Keratinocyte (primary cell): Measurements from ENCODE around the gene CTSS. TPM values are rescaled to one million over a fixed set of nuclear protein-coding genes. Genes with fewer than 3 reads are reported as not detected.

Experiments used
- DNase-seq: peaks from one replicate; pipeline ENCODE4 v3.0.0-alpha.2; 2011; ENCODE audit warnings: low read depth, missing footprints, low spot score
- FAIRE-seq: peaks from 2 replicates; lab custom pipeline; 2011; peaks lifted over from hg19 to GRCh38; lab: Jason Lieb, UNC
- H2AFZ ChIP-seq: 2 replicates; pipeline ENCODE4 v1.6.0; 2012; ENCODE audit warnings: low read length, control low read depth, inconsistent platforms; ENCODE audit not compliant: control insufficient read depth
- H3K27ac ChIP-seq: 2 replicates; pipeline ENCODE4 v1.5.1; 2011; ENCODE audit warnings: low read length; ENCODE audit not compliant: control insufficient read depth, insufficient read depth
- H3K27me3 ChIP-seq: 3 replicates; pipeline ENCODE4 v1.6.0; 2011; ENCODE audit warnings: low read length; ENCODE audit not compliant: control insufficient read depth, insufficient read depth; ENCODE audit errors: extremely low read depth
- H3K36me3 ChIP-seq, 2 experiments: 2 replicates in 1 of 2; 3 replicates in 1 of 2; pipeline ENCODE4 v1.5.1; 2011; ENCODE audit warnings: low read length in 2 of 2, mild to moderate bottlenecking in 1 of 2; ENCODE audit not compliant: control insufficient read depth in 2 of 2, insufficient read depth in 2 of 2; ENCODE audit errors: extremely low read depth in 1 of 2
- H3K4me1 ChIP-seq: 3 replicates; pipeline ENCODE4 v1.5.1; 2011; ENCODE audit warnings: low read length; ENCODE audit not compliant: control insufficient read depth, insufficient read depth; ENCODE audit errors: extremely low read depth
- H3K4me2 ChIP-seq: 3 replicates; pipeline ENCODE4 v1.6.0; 2011; ENCODE audit warnings: low read depth, low read length; ENCODE audit not compliant: control insufficient read depth, insufficient read depth; ENCODE audit errors: extremely low read depth
- H3K4me3 ChIP-seq, 3 experiments: fragments of 200-600 bp in 1 of 3; sonication (generic) in 1 of 3; 2 replicates in 2 of 3; 3 replicates in 1 of 3; pipeline ENCODE4 v1.5.1; 2011 to 2016; ENCODE audit warnings: low read length in 3 of 3, mild to moderate bottlenecking in 3 of 3, control low read depth in 2 of 3, inconsistent platforms in 1 of 3, low read depth in 1 of 3, mixed read lengths in 1 of 3, mixed run types in 1 of 3, moderate library complexity in 1 of 3; ENCODE audit not compliant: control insufficient read depth in 2 of 3, insufficient read depth in 2 of 3; ENCODE audit errors: extremely low read depth in 1 of 3
- H3K79me2 ChIP-seq: 2 replicates; pipeline ENCODE4 v1.6.0; 2012; ENCODE audit warnings: low read length; ENCODE audit not compliant: control insufficient read depth, insufficient read depth
- H3K9ac ChIP-seq: 3 replicates; pipeline ENCODE4 v1.6.0; 2011; ENCODE audit warnings: low read length; ENCODE audit not compliant: control insufficient read depth, insufficient read depth; ENCODE audit errors: extremely low read depth
- H3K9me1 ChIP-seq: 3 replicates; pipeline ENCODE4 v1.6.0; 2011; ENCODE audit warnings: low read length; ENCODE audit not compliant: control insufficient read depth, insufficient read depth; ENCODE audit errors: extremely low read depth
- H3K9me3 ChIP-seq: 2 replicates; pipeline ENCODE4 v1.5.1; 2012; ENCODE audit warnings: low read depth, low read length; ENCODE audit not compliant: control insufficient read depth
- H4K20me1 ChIP-seq: 3 replicates; pipeline ENCODE4 v1.6.0; 2011; ENCODE audit warnings: low read length; ENCODE audit not compliant: control insufficient read depth, insufficient read depth; ENCODE audit errors: extremely low read depth
- EZH2 ChIP-seq: IDR thresholded peaks from one replicate; pipeline ENCODE4 v1.6.1; 2012; ENCODE audit warnings: inconsistent platforms, mild to moderate bottlenecking, low read length, moderate library complexity
- dilution Hi-C: fragments of 300-500 bp; cut with MboI; formaldehyde crosslinking; loops from one replicate; pipeline ENCODE4 v1.7.0; 2020; ENCODE audit warnings: low sequenced_read_pairs; ENCODE audit not compliant: extremely low pct_ligation_motif_present
- polyA plus RNA-seq, 5 experiments: library from polyadenylated mRNA; depleted of rRNA in 3 of 5; stranded (reverse) in 3 of 5; stranded (forward) in 1 of 5; unstranded in 1 of 5; fragments of >200 nt; gene quantifications; 1 replicate in 1 of 5; 2 replicates in 3 of 5; 3 replicates in 1 of 5; pipeline versions ENCODE4 v1.2.1 to v1.2.3, GENCODE V29; 2011 to 2012; ENCODE audit warnings: missing spikeins in 2 of 5, low read depth in 1 of 5, low replicate concordance in 1 of 5
- TF ChIP-seq, protein P1 (sequence below), 3 experiments: IDR thresholded peaks in 1 of 3; conservative IDR thresholded peaks in 1 of 3; optimal IDR thresholded peaks in 1 of 3; 2 replicates in 2 of 3; 3 replicates in 1 of 3; pipeline versions ENCODE3 to v1.5.1; 2011; ENCODE audit warnings: low read length in 3 of 3, mild to moderate bottlenecking in 3 of 3, moderate library complexity in 2 of 3, control low read depth in 1 of 3, inconsistent platforms in 1 of 3; ENCODE audit not compliant: insufficient read depth in 2 of 3; ENCODE audit errors: extremely low read depth in 1 of 3

Gene CTSS
- polyA plus RNA-seq, 1 donor (not counting 4 experiments of a cell fraction or from before 2014, with no cell fraction given) = 1.4 TPM

DNA sequence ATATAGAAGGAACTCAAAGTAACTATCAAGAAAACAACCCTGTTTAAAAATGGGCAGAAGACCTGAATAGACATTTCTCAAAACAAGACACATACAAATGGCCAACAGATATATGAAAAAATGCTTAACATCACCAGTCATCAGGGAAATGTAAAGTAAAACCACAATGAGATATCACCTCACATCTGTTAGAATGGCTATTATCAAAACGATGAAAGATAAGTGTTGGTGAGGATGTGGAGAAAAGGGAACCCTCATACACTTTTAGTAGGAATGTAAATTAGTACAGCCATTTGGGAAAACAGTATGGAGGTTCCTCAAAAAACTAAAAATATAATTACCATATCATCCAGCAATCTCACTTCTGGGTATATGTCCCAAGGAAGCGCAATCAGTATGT, 3.0 kb downstream of the CTSS start:
- no peak overlapping the region for H2AFZ ChIP-seq
- H3K36me3 ChIP-seq = no peaks in the 10 kb centered on the region
- no peak overlapping the region for H3K27ac ChIP-seq
- TF ChIP-seq EZH2 = no peak
- TF ChIP-seq, protein P1, sequence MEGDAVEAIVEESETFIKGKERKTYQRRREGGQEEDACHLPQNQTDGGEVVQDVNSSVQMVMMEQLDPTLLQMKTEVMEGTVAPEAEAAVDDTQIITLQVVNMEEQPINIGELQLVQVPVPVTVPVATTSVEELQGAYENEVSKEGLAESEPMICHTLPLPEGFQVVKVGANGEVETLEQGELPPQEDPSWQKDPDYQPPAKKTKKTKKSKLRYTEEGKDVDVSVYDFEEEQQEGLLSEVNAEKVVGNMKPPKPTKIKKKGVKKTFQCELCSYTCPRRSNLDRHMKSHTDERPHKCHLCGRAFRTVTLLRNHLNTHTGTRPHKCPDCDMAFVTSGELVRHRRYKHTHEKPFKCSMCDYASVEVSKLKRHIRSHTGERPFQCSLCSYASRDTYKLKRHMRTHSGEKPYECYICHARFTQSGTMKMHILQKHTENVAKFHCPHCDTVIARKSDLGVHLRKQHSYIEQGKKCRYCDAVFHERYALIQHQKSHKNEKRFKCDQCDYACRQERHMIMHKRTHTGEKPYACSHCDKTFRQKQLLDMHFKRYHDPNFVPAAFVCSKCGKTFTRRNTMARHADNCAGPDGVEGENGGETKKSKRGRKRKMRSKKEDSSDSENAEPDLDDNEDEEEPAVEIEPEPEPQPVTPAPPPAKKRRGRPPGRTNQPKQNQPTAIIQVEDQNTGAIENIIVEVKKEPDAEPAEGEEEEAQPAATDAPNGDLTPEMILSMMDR (optimal IDR thresholded peaks at IDR 0.05 in 1 of 3, IDR thresholded peaks at IDR 0.05 in 1 of 3, conservative IDR thresholded peaks at IDR 0.05 in 1 of 3; ENCODE audit: extremely low read depth in 1 of 3, insufficient read depth in 2 of 3, low read length in 3 of 3) = no peak
- no peak overlapping the region for H3K4me2 ChIP-seq
- no peaks in the 10 kb centered on the region for H3K27me3 ChIP-seq
- dilution Hi-C loops = no loop called here
- no peak for DNase-seq
- no peak overlapping the region for H3K9ac ChIP-seq
- H3K4me3 ChIP-seq = no peak overlapping the region
- H4K20me1 ChIP-seq = no peaks in the 10 kb centered on the region
- H3K4me1 ChIP-seq = peaks cover 13% of the 10 kb centered on the region
- no peak for FAIRE-seq
- H3K9me3 ChIP-seq = no peaks in the 10 kb centered on the region
- no peaks in the 10 kb centered on the region for H3K79me2 ChIP-seq
- no peaks in the 10 kb centered on the region for H3K9me1 ChIP-seq

DNA sequence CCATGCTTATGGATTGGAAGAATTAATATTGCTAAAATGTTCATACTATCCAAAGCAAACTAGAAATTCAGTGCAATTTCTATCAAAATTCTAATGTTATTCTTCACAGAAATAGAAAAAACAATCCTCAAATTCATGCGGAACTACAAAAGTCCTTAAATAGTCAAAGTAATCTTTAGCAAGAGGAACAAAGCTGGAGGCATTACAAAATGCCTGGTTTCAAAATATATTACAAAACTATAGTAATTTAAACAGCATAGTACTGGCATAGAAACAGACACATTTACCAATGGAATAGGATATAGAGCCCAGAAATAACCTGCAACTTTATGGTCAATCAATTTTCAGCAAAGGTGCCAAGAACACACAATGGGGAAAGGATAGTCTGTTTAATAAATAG, 3.8 kb downstream of the CTSS start:
- H3K9ac ChIP-seq = no peak overlapping the region
- no peaks in the 10 kb centered on the region for H3K9me1 ChIP-seq
- H3K9me3 ChIP-seq = no peaks in the 10 kb centered on the region
- DNase-seq = no peak
- H3K4me2 ChIP-seq = no peak overlapping the region
- H4K20me1 ChIP-seq = no peaks in the 10 kb centered on the region
- no peak for FAIRE-seq
- dilution Hi-C loops = no loop called here
- peaks cover 13% of the 10 kb centered on the region for H3K4me1 ChIP-seq
- H3K27ac ChIP-seq = no peak overlapping the region
- H3K79me2 ChIP-seq = no peaks in the 10 kb centered on the region
- H3K36me3 ChIP-seq = no peaks in the 10 kb centered on the region
- TF ChIP-seq EZH2 = no peak
- TF ChIP-seq, protein P1 (optimal IDR thresholded peaks at IDR 0.05 in 1 of 3, IDR thresholded peaks at IDR 0.05 in 1 of 3, conservative IDR thresholded peaks at IDR 0.05 in 1 of 3; ENCODE audit: extremely low read depth in 1 of 3, insufficient read depth in 2 of 3, low read length in 3 of 3) = no peak
- no peak overlapping the region for H2AFZ ChIP-seq
- no peak overlapping the region for H3K4me3 ChIP-seq
- no peaks in the 10 kb centered on the region for H3K27me3 ChIP-seq
